TTC549 (cell line): ENCODE results near the gene ABL2.
"Not testable (repeated sequence)": the region's sequence is repeated elsewhere in the genome, so short reads cannot be mapped to it uniquely, and the experiment has no call there.

Source experiments
- FAIRE-seq: peaks from 2 replicates; lab custom pipeline; 2012; peaks lifted over from hg19 to GRCh38; lab: Jason Lieb, UNC

The ABL2 gene

DNA sequence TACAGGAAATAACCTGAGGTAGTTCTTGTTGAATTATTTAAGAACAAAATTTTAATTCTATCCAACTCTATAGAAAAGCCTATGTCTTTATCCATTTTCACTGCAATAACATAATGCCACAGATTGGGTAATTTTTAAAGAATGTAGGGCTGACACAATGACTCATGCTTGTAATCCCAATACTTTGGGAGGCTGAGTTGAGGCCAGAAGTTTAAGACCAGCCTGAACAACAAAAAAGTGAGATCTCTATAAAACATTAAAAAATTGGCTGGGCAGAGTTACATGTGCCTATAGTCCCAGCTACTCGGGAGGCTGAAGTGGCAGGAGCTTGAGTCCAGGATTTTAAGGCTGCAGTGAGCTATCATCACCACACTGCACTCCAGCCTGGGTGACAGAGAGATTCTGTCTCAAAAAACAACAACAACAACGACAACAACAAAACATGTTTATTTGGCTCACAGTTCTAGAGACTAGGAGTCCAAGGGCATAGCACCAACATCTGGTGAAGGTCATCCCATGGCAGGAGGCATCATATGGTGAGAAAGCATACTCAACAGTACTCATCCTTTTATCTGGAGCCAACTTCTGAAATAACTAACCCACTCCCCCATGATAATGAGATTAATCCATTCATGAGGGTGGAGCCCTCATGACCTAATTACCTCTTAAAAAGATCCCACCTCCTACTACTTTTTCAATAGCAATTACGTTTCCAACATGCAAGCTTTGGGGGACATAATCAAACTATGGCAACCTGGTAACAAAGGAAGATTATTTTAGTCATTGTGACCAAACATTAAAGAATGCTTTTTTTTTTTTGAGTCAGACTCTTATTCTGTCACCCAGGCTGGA lies 59.6 kb downstream of the ABL2 start:
- FAIRE-seq, result no peak

DNA sequence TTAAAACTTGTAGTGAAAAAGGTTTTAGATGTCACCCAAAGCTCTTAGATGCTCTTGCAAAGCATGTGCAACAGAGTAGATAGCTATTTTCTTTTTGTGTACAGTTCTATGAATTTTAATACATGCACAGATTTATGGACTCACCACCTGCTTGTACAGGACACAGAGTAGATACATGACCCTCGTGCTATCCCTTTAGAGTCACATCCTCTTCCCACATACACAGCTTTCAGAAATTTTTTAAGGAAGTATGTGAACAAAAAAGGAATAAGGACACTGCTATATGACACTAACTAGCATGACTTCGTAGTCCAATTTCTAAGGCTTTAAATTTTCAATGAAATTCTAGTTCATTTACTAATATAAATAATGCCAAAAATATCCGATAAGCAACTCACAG lies 60.9 kb downstream of the ABL2 start:
- no peak for FAIRE-seq

DNA sequence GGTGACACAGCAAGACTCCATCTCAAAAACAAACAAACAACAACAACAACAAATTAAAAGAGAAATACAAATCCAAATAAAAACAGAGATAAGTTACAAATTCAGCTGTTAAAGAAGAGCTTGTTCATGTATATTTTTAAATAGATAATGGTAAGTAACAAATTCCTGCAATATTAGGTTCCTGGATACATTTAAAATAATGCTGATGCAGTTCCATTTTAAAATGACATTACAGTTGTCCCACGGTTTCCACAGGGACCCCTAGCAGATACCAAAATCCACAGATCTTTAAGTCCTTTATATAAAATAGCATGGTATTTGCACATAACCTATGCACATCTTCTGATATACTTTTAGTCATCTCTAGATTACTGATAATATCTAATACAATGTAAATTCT lies 61.5 kb downstream of the ABL2 start:
- FAIRE-seq, result no peak

DNA sequence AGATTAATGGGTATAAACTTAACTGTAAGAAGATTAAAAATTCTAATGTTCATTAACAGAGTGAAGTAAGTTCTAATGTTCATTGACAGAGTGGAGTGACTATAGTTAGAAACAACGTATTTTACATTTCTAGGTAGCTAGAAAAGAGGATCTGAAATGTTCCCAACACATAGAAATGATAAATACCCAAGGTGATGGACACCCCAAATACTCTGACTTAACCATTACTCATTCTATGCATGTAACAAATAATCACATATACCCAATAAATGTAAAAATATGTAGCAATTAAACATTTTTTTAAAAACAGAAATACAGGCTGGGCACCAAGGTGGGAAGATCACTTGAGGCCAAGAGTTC lies 62.1 kb downstream of the ABL2 start:
- FAIRE-seq, result no peak

DNA sequence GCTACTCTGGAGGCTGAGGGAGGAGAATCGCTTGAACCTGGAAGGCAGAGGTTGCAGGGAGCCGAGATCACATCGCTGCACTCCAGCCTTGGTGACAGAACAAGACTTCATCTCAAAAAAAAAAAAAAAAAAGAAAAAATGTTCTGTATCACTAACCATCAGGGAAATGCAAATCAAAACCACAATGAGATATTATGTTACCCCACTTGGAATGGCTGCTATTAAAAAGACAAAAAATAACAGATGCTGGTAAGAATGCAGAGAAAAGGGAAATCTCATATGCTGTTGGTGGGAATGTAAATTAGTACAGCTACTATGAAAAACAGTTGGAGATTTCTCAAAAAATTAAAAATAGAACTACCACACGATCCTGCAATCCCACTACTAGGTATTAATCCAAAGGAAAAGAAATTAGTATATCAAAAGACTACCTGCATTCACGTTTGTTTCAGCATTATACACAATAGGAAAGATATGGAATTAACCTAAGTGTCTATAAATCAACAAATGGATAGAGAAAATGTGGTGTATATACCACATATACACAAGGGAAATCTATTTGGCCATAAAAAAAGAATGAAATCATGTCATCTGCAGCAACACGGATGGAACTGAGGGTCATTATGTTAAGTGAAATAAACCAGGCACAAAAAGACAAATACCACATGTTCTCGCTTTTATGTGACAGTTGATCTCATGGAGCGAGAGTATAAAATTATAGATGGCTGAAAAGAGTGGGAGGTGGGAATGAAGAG lies 62.6 kb downstream of the ABL2 start:
- FAIRE-seq, result no peak

DNA sequence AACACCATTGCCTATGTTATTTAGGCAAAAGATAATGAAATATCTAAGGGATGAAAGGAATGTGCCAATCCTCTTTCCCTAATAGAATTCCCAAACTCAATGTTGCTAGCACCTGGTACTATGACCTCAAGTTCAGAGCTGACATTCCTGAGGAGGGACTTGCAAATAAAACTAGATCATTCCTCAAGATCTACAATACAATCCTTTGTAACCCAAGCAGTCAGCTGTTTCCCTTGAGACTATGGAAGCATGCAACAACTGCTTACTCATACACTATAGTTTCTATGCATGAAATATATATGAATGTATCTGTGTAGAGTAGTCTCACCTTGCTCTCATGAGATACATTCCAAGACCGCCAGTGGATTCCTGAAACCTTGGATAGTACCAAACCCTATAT lies 65.0 kb downstream of the ABL2 start:
- no peak for FAIRE-seq

DNA sequence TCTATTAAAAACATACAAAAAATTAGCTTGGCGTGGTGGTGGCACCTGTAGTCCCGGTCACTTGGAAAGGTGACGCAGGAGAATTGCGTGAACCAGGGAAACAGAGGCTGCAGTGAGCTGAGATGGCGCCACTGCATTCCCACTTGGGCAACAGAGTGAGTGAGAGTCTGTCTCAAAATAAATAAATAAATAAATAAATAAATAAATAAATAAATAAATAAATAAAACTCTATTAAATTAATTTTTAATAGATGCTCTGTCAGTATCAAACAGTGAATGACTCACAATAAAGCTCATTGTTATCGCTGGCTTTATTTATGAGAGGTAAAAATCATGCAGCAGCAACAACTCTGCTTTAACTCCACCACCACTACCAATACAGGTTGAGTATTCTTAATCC lies 72.8 kb downstream of the ABL2 start:
- FAIRE-seq, result no peak

DNA sequence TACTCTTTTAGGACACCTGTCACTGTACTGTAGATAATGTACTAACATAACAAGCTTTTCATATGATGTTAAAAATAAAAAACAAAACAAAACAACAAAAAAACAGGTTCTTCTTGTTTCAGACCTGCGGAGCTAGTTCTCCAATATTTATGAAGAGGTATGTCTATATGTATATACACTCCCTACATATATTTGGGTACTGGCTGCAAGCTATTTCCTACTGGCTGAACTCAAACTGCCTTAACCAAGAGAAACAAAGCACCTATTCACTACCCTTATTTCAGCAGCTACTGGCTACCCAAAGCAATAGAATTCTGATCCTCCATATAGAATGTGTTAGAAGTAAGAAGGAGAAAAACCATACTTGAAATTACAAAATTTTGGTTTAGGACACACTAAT lies 73.5 kb downstream of the ABL2 start:
- FAIRE-seq, result peak; percentile 50

DNA sequence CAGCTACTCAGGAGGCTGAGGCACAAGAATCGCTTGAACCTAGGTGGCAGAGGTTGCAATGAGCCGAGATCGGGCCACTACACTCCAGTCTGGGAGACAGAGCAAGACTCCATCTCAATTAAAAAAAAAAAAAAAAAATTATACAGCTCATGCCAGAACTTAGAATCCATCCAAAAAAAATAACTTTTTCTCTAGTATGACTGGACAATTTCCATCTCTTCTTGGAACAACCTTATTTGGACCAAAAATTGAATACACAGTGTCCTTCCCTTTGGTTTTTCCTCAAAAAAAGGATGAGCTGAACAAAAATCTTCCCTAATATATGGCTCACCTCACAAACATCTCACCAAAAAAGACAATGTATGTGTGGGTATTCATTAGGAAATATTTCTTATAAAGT lies 73.9 kb downstream of the ABL2 start:
- no peak for FAIRE-seq

DNA sequence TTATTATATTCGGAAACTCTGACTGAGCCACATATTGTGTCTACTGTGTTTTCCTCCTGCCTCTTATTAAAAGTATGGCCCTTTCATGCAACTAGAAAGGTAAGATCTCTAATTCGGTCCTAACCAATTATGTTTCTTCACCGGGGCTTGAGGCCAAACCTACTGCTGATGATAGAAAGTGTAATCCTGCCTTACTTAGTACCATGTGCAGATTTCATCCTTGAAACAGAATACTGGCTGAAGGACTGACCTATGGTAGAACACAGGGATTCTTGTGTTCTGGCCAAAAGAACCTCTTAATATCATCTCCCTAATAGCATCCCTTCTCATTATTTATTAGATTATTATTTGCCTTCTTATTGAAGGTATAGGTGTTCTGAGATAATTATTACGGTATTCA lies 75.0 kb downstream of the ABL2 start:
- FAIRE-seq, result no peak

DNA sequence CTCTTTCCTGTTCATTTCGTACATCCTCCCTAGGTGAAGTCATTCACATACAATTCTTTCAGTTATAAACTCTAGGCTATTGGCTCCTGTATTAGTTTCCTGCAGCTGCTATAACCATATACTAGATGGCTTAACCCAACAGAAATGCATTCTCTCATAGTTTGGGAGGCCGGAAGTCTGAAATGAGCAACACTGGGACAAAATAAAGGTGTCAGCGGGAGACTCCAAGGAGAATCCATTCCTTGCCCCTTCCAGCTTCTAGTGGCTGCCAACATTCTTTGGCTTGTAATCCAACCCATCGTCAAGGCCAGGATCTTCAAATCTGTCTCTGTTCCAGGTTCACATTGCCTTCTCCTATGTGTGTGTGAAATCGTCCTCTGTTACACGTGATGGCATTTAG lies 76.3 kb downstream of the ABL2 start:
- no peak for FAIRE-seq

DNA sequence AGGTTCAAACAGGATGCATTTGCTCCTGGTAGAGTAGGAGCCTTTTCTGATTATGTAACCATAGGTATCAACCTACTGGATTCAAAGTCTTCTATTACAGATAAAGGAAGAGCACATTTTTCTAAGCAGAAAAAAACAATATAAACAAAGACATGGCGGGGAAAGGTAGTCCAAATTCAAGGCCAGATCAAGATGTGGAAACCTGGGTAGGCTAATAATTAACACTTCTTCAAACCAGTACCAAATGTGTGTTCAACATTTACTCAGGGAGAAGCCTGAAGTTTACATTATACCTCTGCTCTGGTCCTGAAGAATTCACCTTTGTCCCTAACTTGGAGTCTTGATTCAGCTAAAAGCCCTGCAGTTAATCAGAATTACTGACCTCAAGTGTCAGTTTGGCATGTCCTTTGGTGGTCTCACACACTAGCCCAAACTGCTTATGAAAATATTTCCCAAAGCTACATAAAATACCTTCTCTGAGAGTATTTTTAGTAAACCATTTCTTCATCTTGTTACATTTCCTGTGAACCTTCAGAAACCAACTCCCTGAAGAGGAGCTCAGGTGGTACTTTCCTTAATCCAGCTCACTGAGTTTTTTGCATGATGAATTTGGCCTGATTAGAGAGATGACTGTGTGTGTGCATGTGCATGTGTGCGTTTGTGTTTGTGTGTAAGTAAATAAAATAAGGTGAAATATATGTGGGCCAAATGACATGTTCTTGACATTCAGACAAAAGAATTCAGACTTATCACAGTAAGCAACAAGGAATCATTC lies 77.4 kb downstream of the ABL2 start:
- no peak for FAIRE-seq

DNA sequence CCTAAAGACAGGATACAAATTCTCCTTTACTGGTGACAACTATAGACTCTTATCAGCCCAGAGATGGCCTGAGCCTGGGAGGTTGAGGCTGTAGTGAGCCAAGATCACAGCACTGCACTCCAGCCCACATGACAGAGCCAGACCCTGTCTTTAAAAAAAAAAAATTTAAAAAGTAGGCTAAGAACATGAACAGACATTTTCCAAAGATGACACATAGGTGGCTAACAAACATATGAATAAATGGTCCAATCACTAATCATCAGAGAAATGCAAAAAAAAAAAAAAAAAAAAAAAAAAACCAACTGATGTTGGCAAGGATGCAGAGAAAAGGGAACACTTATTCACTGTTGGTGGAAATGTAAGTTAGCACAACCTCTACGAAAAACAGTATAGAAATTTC lies 82.6 kb downstream of the ABL2 start:
- FAIRE-seq, result no peak

DNA sequence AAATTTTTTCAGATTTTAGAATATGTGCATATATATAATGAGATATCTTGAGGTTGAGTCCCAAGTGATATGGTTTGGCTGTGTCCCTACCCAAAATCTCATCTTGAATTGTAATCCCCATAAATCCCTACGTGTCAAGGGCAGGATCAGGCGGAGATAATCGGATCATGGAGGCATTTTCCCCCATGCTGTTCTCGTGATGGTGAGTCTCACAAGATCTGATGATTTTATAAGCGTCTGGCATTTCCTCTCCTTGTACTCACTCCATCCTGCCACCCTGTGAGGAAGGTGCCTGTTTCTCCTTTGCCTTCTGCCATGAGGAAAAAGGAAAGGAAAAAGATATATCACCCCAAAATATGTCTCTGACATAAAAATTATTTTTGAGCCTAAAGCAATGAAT lies 83.0 kb downstream of the ABL2 start:
- no peak for FAIRE-seq

DNA sequence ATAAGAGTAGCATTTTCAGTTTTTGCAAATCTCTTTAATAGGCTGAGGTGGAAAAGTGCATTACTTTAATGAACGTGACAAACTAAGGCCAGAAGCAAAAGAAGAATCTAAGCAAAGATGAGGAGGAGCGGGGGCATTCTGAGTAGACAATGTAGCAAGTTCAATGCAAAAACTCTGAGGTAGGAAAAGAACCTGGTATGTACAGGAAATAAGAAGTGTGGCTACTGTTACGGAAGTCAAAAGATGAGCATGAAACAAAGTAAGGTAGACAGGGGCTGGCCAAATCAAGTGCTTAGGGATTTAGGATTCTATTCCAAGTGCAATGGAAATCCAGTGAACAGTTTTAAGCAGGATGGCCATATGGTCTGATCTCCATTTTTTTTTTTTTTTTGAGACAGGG lies 84.0 kb downstream of the ABL2 start:
- no peak for FAIRE-seq

DNA sequence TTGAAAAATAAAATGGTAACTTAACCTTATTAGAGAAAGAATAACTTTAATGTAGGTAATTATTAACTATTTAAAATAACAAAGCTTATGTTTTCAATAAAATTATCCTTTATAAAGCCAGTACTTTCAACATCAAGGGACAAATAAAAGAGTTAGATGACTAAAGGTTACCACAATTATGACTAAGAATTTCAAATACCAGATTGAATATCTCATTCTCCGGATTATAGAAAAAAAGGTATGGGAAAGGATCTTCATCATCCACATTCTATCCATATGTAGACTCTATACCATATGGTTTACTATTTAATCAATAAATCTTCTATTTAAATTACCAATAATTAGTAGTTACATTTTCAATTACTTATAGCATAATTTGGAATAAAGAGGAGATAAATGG lies 84.9 kb downstream of the ABL2 start:
- FAIRE-seq, result no peak

DNA sequence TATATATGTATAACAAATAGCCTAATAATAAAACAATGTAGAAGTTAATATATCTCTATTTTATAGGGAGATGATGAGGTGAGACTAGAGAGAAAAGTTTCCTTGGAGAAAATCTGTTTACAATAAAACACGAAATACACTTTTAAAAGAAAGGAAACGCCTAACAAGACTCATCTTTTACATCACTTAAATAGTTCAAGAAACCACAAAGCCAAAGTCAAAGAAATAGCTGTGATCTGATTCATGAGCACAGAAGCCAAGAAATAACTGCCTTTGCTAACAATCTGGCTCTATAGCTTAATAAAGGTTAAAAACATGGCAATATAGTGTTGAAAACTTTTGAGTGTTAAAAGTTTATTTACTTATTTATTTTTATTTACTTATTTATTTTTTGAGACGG lies 86.2 kb downstream of the ABL2 start:
- FAIRE-seq, result no peak

DNA sequence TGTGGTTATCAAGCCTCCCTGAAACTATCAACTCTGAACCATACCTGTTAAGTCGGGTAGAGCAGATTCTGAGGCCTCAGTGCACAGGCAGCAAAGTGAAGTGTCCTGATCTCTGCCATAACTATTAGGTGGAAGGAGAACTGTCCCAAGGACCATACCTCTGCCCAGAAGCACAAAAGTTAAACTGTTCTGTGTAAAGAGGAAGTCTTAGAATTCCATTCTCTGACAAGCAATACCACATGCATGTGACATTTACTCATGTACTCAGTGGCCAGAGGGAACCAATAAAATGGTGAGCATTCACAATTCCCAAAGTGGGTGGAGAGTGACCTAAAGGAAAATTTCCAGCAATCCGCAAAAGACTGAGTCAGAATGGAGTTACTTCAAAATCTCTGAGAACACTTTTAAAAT lies 86.6 kb downstream of the ABL2 start:
- no peak for FAIRE-seq

DNA sequence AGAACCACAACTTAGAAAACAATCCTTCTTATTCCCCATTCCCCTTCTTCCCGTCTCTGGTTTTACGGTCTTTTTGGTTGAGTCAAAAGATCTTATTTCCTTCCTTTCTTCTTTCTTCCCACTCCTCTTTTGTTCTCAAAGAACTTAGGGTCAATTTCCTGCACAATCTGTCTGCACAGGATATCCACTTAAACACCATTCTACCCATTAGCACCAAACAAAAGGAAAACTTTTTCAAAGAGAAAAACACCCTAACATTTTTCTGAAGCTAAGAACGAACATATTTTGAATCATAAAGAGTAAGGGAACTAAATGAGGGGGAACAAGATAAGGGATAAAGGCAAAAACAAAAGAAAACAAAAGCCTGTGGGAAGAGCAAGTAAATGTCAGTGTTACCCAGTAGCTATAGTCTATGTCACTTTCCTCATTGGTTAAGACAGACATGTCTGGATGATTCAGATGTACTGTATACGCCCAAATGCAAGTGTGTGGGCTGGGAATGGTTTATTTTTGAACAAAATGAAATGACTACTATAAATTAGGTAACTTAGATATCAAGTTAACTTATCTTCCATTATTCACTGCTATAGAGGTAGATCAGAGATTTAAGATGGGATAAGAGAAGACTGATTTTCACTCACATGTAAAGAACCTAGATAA lies 87.8 kb downstream of the ABL2 start:
- no peak for FAIRE-seq

DNA sequence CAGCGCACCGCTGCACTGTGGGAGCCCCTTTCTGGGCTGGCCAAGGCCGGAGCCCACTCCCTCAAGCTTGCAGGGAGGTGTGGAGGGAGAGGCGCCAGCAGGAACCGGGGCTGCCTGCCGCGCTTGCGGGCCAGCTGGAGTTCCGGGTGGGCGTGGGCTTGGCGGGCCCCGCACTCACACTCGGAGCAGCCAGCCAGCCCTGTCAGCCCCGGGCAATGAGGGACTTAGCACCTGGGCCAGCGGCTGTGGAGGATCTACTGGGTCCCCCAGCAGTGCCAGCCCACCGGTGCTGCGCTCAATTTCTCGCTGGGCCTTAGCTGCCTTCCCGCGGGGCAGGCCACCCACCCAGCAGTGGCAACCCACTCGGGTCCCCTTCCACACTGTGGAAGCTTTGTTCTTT lies 90.7 kb downstream of the ABL2 start:
- not testable (repeated sequence) for FAIRE-seq

DNA sequence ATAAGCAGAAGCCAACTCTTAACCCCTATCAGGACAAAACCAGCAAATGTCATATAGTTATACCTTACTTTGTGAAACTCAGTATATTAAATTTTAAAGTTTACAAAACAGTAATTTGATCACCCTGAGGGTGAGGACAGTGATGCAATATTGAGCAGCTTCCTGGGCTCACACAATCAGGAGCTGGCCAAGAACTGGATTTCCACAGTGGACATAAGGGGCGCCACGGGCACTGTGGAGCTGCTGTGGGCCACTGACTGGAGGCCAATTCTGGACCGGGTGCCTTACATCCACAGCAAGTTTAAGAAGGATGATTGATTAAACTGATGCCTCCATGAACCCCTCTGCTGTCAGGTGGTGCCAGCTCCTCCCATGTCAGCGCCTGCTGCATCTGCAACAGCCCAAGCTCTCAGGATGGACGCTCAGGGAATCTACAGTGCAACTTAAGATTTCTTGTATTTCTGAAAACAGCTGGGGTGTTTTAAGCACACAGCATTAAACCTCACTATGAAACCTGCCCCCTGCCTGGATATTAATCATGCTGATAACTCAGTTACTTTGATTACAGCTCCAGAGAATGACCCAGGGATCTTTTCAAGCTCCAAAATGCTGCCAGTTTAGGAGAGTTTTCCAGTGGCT lies 91.7 kb downstream of the ABL2 start:
- no peak for FAIRE-seq

DNA sequence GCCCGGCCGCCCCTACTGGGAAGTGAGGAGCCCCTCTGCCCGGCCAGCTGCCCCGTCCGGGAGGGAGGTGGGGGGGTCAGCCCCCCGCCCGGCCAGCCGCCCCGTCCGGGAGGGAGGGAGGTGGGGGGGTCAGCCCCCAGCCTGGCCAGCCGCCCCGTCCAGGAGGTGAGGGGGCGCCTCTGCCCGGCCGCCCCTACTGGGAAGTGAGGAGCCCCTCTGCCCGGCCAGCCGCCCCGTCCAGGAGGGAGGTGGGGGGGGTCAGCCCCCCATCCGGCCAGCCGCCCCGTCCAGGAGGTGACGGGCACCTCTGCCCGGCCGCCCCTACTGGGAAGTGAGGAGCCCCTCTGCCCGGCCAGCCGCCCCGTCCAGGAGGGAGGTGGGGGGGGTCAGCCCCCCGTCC lies 93.8 kb downstream of the ABL2 start:
- FAIRE-seq, result not testable (repeated sequence)
